Activated B cell treated with CpG ODN at 0.5 μM for 24 hours (primary cell): ENCODE data around the gene ADRA1B. TPM values are rescaled to one million over a fixed set of nuclear protein-coding genes. Genes with fewer than 3 reads are reported as not detected.
A peak's percentile ranks its signal among the peaks of the same experiment; 100 is the strongest.

Experiments
- ATAC-seq: fragments of 200-7000 bp; cut with Tn5 transposase; one replicate; pipeline ENCODE4 v1.10.0; 2021; ENCODE audit warnings: low read depth, mild to moderate bottlenecking, moderate library complexity
- CTCF ChIA-PET: fragments of 350-600 bp; sonication (Branson Sonifier 250); formaldehyde crosslinking; loops from one replicate; lab custom pipeline; 2021; ENCODE audit warnings: antibody characterized with exemption; lab: Charles Lee
- POLR2A ChIA-PET: fragments of 350-600 bp; sonication (Branson Sonifier 250); formaldehyde crosslinking; loops from one replicate; lab custom pipeline; 2021; ENCODE audit warnings: antibody characterized with exemption; lab: Charles Lee
- DNase-seq: peaks from one replicate; pipeline ENCODE4 v3.0.0; 2022
- H3K27ac Mint-ChIP-seq: one replicate; pipeline ENCODE4 v1.8.0; 2020; ENCODE audit warnings: mixed read lengths
- H3K27me3 Mint-ChIP-seq: one replicate; pipeline ENCODE4 v1.8.0; 2021; ENCODE audit warnings: mixed read lengths
- H3K36me3 Mint-ChIP-seq: one replicate; pipeline ENCODE4 v1.8.0; 2021; ENCODE audit warnings: low read depth, mixed read lengths
- H3K4me1 Mint-ChIP-seq: one replicate; pipeline ENCODE4 v1.8.0; 2021; ENCODE audit warnings: mixed read lengths
- H3K4me3 Mint-ChIP-seq: one replicate; pipeline ENCODE4 v1.8.0; 2020; ENCODE audit warnings: mild to moderate bottlenecking, mixed read lengths
- H3K9me3 Mint-ChIP-seq: one replicate; pipeline ENCODE4 v1.8.0; 2020; ENCODE audit warnings: mixed read lengths
- CTCF ChIP-seq: fragments of 200-600 bp; IDR thresholded peaks from one replicate; pipeline ENCODE4 v1.8.0; 2022; ENCODE audit warnings: antibody characterized with exemption, mild to moderate bottlenecking
- intact Hi-C: fragments of 100-400 bp; cut with micrococcal nuclease; formaldehyde crosslinking; loops from one replicate; pipeline ENCODE4 v1.15.1; 2024
- total RNA-seq: library from RNA; stranded (reverse); gene quantifications from 2 replicates; pipeline ENCODE4 v1.2.3, GENCODE V29; 2022

The ADRA1B gene
- total RNA-seq, 1 donor from 2014 or later: 0.53 TPM

GRCh38 chr5:160020964-160021363 is 104.7 kb downstream of the ADRA1B start:
- intact Hi-C loops: loop anchor here (1.0 kb wide), 1 partner anchor 370 kb away; no protein-coding TSS in a partner anchor
- ATAC-seq: no peak
- no peaks in the 10 kb centered on the region for H3K9me3 Mint-ChIP-seq
- TF ChIP-seq CTCF: no peak
- H3K36me3 Mint-ChIP-seq: peaks cover 57% of the 10 kb centered on the region
- DNase-seq: no peak
- no peak overlapping the region for H3K4me3 Mint-ChIP-seq
- ChIA-PET CTCF (interaction anchor here (0.6 to 2.4 kb wide), 12 partner anchors 8 to 735 kb away, joined by 3 to 27 read pairs (median 10); partner anchors contain the start of gene TTC1), POLR2A (no interaction called here)
- H3K27ac Mint-ChIP-seq: no peak overlapping the region
- H3K4me1 Mint-ChIP-seq: peaks cover 5% of the 10 kb centered on the region
- H3K27me3 Mint-ChIP-seq: no peaks in the 10 kb centered on the region

GRCh38 chr5:160021831-160022446 is 105.7 kb downstream of the ADRA1B start:
- ATAC-seq (peak; percentile 96), DNase-seq (no peak)
- no peak for TF ChIP-seq CTCF
- intact Hi-C loops: loop anchor here (1.0 kb wide), 4 partner anchors 13 to 369 kb away; partner anchors contain the start of gene TTC1
- Mint-ChIP-seq H3K4me1 (peaks cover 5% of the 10 kb centered on the region), H3K27ac (peak overlapping the region; percentile 59), H3K4me3 (no peak overlapping the region), H3K9me3 (no peaks in the 10 kb centered on the region), H3K36me3 (peaks cover 61% of the 10 kb centered on the region), H3K27me3 (no peaks in the 10 kb centered on the region)
- CTCF ChIA-PET: interaction anchor here (0.6 to 2.4 kb wide), 24 partner anchors 9 to 800 kb away, joined by 3 to 27 read pairs (median 4); partner anchors contain the start of genes C1QTNF2 and TTC1
- POLR2A ChIA-PET: interaction anchor here (0.6 to 1.0 kb wide), 4 partner anchors 13 to 89 kb away, joined by 3 to 14 read pairs (median 8); partner anchors contain the start of gene TTC1

Other genes with a start within 250 kb of the ADRA1B start
- 59.9 and 65.0 TPM in 2 replicates for gene TTC1, start 92.7 kb downstream of the ADRA1B start, total RNA-seq
- 25.8 and 33.0 TPM in 2 replicates for gene PWWP2A, start 203.0 kb downstream of the ADRA1B start, total RNA-seq